OCI-LY1 (cell line): ENCODE measurements around the gene TM2D1.

Source experiments
- H2AFZ ChIP-seq: fragments of 200-600 bp; sonication (generic), shearing (Covaris generic); 2 replicates; pipeline ENCODE4 v1.6.0; 2014; ENCODE audit warnings: antibody characterized with exemption, mild to moderate bottlenecking, low read length
- H3F3A ChIP-seq: fragments of 200-600 bp; sonication (generic), shearing (Covaris generic); 2 replicates; pipeline ENCODE4 v1.6.0; 2014; ENCODE audit warnings: mild to moderate bottlenecking, antibody characterized with exemption, low read length, moderate library complexity; ENCODE audit not compliant: insufficient read depth
- H3K27ac ChIP-seq: fragments of 200-600 bp; sonication (generic); 2 replicates; pipeline ENCODE4 v1.5.1; 2014; ENCODE audit warnings: low read length, mixed run types, mild to moderate bottlenecking, low read depth; ENCODE audit not compliant: poor library complexity, severe bottlenecking
- H3K27me3 ChIP-seq: fragments of 200-600 bp; sonication (generic); 2 replicates; pipeline ENCODE4 v1.6.0; 2014; ENCODE audit warnings: antibody characterized with exemption, mild to moderate bottlenecking, low read length, moderate library complexity; ENCODE audit not compliant: insufficient read depth
- H3K36me3 ChIP-seq: fragments of 200-600 bp; sonication (generic); 2 replicates; pipeline ENCODE4 v1.6.1; 2014; ENCODE audit warnings: mild to moderate bottlenecking, antibody characterized with exemption, low read length, moderate library complexity, mixed read lengths; ENCODE audit not compliant: insufficient read depth
- H3K4me1 ChIP-seq: fragments of 200-600 bp; sonication (generic); 2 replicates; pipeline ENCODE4 v1.5.1; 2014; ENCODE audit warnings: mild to moderate bottlenecking, low read length, moderate library complexity; ENCODE audit not compliant: insufficient read depth, severe bottlenecking
- H3K4me2 ChIP-seq: fragments of 200-600 bp; sonication (generic), shearing (Covaris generic); 2 replicates; pipeline ENCODE4 v1.6.1; 2014; ENCODE audit warnings: low read length
- H3K4me3 ChIP-seq: fragments of 200-600 bp; sonication (generic); 2 replicates; pipeline ENCODE4 v1.5.1; 2014; ENCODE audit warnings: low read length, low read depth, mild to moderate bottlenecking, mixed read lengths; ENCODE audit not compliant: poor library complexity, severe bottlenecking
- H3K79me2 ChIP-seq: fragments of 200-600 bp; shearing (Covaris generic); 2 replicates; pipeline ENCODE4 v1.6.1; 2016; ENCODE audit warnings: mixed run types, low read length, mixed read lengths; ENCODE audit not compliant: insufficient read depth
- H3K9ac ChIP-seq: fragments of 200-600 bp; sonication (generic), shearing (Covaris generic); 2 replicates; pipeline ENCODE4 v1.6.1; 2014; ENCODE audit warnings: mild to moderate bottlenecking, low read length, mixed read lengths
- H3K9me2 ChIP-seq: fragments of 200-600 bp; sonication (generic), shearing (Covaris generic); 2 replicates; pipeline ENCODE4 v1.6.1; 2014; ENCODE audit warnings: low read depth, mild to moderate bottlenecking, low read length, mixed read lengths
- H3K9me3 ChIP-seq: fragments of 200-600 bp; shearing (Covaris generic); 2 replicates; pipeline ENCODE4 v1.6.1; 2014; ENCODE audit warnings: low read length, mixed read lengths
- H4K20me1 ChIP-seq: fragments of 200-600 bp; sonication (generic), shearing (Covaris generic); 2 replicates; pipeline ENCODE4 v1.6.0; 2016; ENCODE audit warnings: mild to moderate bottlenecking, low read length; ENCODE audit not compliant: insufficient read depth
- EZH2 ChIP-seq: fragments of 200-600 bp; sonication (generic), shearing (Covaris generic); IDR thresholded peaks from 2 replicates; pipeline ENCODE4 v1.8.0; 2017; ENCODE audit warnings: borderline replicate concordance, mixed run types, mild to moderate bottlenecking, antibody characterized with exemption, low read length, moderate library complexity, mixed read lengths
- TF ChIP-seq, protein P1 (sequence below): fragments of 200-600 bp; sonication (generic), shearing (Covaris generic); IDR thresholded peaks from 2 replicates; pipeline ENCODE4 v1.5.1; 2017; ENCODE audit warnings: mild to moderate bottlenecking, antibody characterized with exemption, low read length, moderate library complexity, mixed read lengths

Gene TM2D1

DNA sequence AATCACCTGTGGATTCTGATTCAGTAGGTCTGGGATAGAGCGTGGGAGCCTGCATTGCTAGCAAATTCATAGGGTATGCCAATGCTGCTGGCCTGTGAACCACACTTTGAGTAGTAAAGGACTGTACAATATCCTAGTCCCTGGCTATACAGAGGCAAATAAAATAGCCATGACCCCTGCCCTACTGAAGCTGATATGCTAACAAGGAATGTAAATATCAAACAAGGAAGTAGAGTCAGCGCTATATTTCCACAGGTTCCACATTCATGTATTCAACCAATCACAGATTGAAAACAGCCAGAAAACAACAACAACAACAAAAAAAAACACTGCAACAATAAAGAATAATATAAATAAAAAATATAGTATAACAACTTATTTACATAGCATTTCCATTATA lies 77.8 kb downstream of the TM2D1 start:
- H3K27ac ChIP-seq, result no peak overlapping the region
- H3K9ac ChIP-seq, result no peak overlapping the region
- H3K9me3 ChIP-seq, result no peaks in the 10 kb centered on the region
- TF ChIP-seq, protein P1, sequence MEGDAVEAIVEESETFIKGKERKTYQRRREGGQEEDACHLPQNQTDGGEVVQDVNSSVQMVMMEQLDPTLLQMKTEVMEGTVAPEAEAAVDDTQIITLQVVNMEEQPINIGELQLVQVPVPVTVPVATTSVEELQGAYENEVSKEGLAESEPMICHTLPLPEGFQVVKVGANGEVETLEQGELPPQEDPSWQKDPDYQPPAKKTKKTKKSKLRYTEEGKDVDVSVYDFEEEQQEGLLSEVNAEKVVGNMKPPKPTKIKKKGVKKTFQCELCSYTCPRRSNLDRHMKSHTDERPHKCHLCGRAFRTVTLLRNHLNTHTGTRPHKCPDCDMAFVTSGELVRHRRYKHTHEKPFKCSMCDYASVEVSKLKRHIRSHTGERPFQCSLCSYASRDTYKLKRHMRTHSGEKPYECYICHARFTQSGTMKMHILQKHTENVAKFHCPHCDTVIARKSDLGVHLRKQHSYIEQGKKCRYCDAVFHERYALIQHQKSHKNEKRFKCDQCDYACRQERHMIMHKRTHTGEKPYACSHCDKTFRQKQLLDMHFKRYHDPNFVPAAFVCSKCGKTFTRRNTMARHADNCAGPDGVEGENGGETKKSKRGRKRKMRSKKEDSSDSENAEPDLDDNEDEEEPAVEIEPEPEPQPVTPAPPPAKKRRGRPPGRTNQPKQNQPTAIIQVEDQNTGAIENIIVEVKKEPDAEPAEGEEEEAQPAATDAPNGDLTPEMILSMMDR, result no peak
- TF ChIP-seq EZH2, result no peak
- H3K4me3 ChIP-seq, result no peak overlapping the region
- H3F3A ChIP-seq, result no peaks in the 10 kb centered on the region
- no peaks in the 10 kb centered on the region for H4K20me1 ChIP-seq
- no peaks in the 10 kb centered on the region for H3K36me3 ChIP-seq
- H3K9me2 ChIP-seq, result no peaks in the 10 kb centered on the region
- no peak overlapping the region for H3K4me2 ChIP-seq
- no peaks in the 10 kb centered on the region for H3K79me2 ChIP-seq
- H2AFZ ChIP-seq, result no peak overlapping the region
- H3K27me3 ChIP-seq, result no peaks in the 10 kb centered on the region
- H3K4me1 ChIP-seq, result peaks cover under 1% of the 10 kb centered on the region

DNA sequence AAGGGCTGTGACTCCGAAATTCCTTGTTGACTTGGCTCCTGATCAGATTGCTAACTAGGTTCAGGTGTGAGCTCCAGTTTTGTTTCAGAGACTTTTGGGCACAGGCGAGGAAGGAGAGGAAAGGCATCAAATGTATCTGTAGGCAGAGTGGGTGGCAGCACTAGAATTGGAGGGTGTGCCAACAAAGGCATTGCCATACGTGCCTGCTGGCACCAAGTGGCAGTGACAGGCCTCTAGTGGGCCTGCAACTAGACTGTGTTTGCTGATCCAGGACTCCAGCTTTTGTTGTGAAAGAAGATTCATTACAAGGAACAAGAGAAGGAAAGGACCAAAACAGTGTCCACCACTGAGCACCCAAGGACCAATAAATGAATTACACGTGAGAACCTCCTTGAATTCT lies 79.5 kb downstream of the TM2D1 start:
- H3K9ac ChIP-seq, result no peak overlapping the region
- no peaks in the 10 kb centered on the region for H3K27me3 ChIP-seq
- no peaks in the 10 kb centered on the region for H3K36me3 ChIP-seq
- no peak overlapping the region for H3K27ac ChIP-seq
- no peak overlapping the region for H3K4me3 ChIP-seq
- no peaks in the 10 kb centered on the region for H3K9me3 ChIP-seq
- no peaks in the 10 kb centered on the region for H3K9me2 ChIP-seq
- H3F3A ChIP-seq, result no peaks in the 10 kb centered on the region
- H3K4me1 ChIP-seq, result peaks cover 13% of the 10 kb centered on the region
- no peak for TF ChIP-seq EZH2
- TF ChIP-seq, protein P1, result no peak
- H3K4me2 ChIP-seq, result no peak overlapping the region
- no peak overlapping the region for H2AFZ ChIP-seq
- H3K79me2 ChIP-seq, result no peaks in the 10 kb centered on the region
- no peaks in the 10 kb centered on the region for H4K20me1 ChIP-seq

DNA sequence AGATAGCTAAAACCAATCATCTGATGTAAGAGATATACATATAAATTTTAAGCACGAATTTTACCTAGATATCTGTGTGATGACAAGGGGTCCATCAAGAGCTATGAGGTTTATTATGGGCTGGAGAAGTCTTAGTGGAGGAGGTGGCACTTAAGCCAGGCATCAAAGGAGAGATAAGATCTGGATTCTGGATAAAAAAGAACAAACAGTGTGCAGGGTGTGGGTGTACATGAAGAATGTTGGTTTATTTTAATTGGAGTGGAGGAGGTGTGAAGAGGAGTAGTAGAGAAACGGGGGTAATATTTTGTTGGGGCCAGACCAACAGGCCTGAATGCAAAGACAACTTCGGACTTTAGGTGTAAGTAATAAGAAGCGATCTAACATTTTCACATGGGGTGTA lies 80.6 kb downstream of the TM2D1 start:
- no peaks in the 10 kb centered on the region for H3K9me3 ChIP-seq
- no peak overlapping the region for H2AFZ ChIP-seq
- H3K4me2 ChIP-seq, result no peak overlapping the region
- no peak overlapping the region for H3K27ac ChIP-seq
- H4K20me1 ChIP-seq, result no peaks in the 10 kb centered on the region
- H3K9me2 ChIP-seq, result no peaks in the 10 kb centered on the region
- no peak overlapping the region for H3K9ac ChIP-seq
- no peaks in the 10 kb centered on the region for H3K36me3 ChIP-seq
- no peak for TF ChIP-seq EZH2
- TF ChIP-seq, protein P1, result no peak
- no peaks in the 10 kb centered on the region for H3K79me2 ChIP-seq
- H3K4me3 ChIP-seq, result no peak overlapping the region
- H3K4me1 ChIP-seq, result peaks cover 13% of the 10 kb centered on the region
- H3F3A ChIP-seq, result no peaks in the 10 kb centered on the region
- no peaks in the 10 kb centered on the region for H3K27me3 ChIP-seq
